NB4 (cell line): ENCODE results near the gene KCNAB1.

ENCODE experiments used
- CTCF ChIP-seq: IDR thresholded peaks from one replicate; pipeline ENCODE4 v1.5.1; 2012; ENCODE audit warnings: low read depth, low read length
- POLR2A ChIP-seq: IDR thresholded peaks from 2 replicates; pipeline ENCODE4 v1.6.1; 2011; ENCODE audit warnings: mild to moderate bottlenecking; ENCODE audit not compliant: insufficient read length; ENCODE audit errors: extremely low read depth

DNA sequence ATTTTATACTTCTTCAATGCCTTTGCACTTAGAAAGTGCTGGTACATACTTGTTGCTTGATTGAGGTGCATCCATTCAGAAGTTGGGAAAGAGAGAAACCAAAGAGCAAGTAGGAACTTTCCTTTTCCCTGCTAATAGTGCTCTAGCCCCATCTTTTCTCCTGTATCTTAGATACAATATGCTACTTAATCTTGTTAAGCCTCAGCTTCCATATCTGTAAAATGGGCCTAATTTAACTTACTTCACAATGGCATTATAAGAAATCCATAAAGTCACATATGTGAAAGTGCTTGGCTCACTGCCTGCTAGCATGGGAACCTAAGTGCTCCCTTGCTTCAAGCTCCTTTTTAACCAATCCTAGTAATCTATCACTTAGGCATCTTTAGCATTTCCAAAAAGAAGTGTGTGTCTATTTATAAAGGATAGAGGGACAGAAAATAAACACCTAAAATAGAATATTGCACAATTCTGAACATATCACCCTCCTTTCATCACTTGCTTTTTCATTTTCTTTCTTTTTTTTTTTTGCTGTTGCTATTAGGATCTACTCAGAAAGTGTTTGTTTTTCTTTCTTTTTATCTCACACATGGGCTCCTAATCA, 28.1 kb downstream of the KCNAB1 start:
- no peak for TF ChIP-seq CTCF
- TF ChIP-seq POLR2A: no peak
